Mesenchymal stem cell (in vitro differentiated cells and primary cell): ENCODE measurements around the gene WDR46.

ENCODE experiments used
- DNase-seq: peaks from one replicate; pipeline ENCODE4 v3.0.0-alpha.2; 2013
- H2AFZ ChIP-seq: one replicate; pipeline ENCODE4 v1.6.1; 2013; ENCODE audit warnings: low read depth, mild to moderate bottlenecking, control low read depth, inconsistent platforms, low read length, moderate library complexity
- H2AK5ac ChIP-seq: 2 replicates; pipeline ENCODE4 v1.6.1; 2013; ENCODE audit warnings: low read length, moderate library complexity, mild to moderate bottlenecking, inconsistent platforms; ENCODE audit not compliant: severe bottlenecking
- H2BK120ac ChIP-seq: one replicate; pipeline ENCODE4 v1.6.1; 2013; ENCODE audit warnings: low read depth, mild to moderate bottlenecking, inconsistent platforms, low read length, moderate library complexity
- H2BK12ac ChIP-seq, 2 experiments: one replicate each; pipeline ENCODE4 v1.6.1; 2013; ENCODE audit warnings: inconsistent platforms in 2 of 2, low read length in 2 of 2, mild to moderate bottlenecking in 2 of 2, moderate library complexity in 2 of 2, control low read depth in 1 of 2
- H2BK15ac ChIP-seq: one replicate; pipeline ENCODE4 v1.6.1; 2013; ENCODE audit warnings: mild to moderate bottlenecking, low read depth, inconsistent platforms; ENCODE audit not compliant: poor library complexity, severe bottlenecking
- H2BK5ac ChIP-seq: 2 replicates; pipeline ENCODE4 v1.6.1; 2013; ENCODE audit warnings: low read depth, mild to moderate bottlenecking, low read length, control low read depth, inconsistent platforms; ENCODE audit not compliant: poor library complexity, severe bottlenecking
- H3K14ac ChIP-seq, 2 experiments: one replicate each; pipeline ENCODE4 v1.6.1; 2013; ENCODE audit warnings: inconsistent platforms in 2 of 2, low read length in 2 of 2, control low read depth in 1 of 2, mild to moderate bottlenecking in 1 of 2, moderate library complexity in 1 of 2
- H3K18ac ChIP-seq, 2 experiments: one replicate each; pipeline ENCODE4 v1.6.1; 2013; ENCODE audit warnings: inconsistent platforms in 2 of 2, low read length in 2 of 2, control low read depth in 1 of 2, low read depth in 1 of 2, mild to moderate bottlenecking in 1 of 2
- H3K23ac ChIP-seq, 2 experiments: one replicate each; pipeline ENCODE4 v1.6.1; 2013; ENCODE audit warnings: inconsistent platforms in 2 of 2, low read length in 2 of 2, mild to moderate bottlenecking in 2 of 2, moderate library complexity in 2 of 2, control low read depth in 1 of 2
- H3K27ac ChIP-seq: 2 replicates; pipeline ENCODE4 v1.5.1; 2013; ENCODE audit warnings: mild to moderate bottlenecking, moderate library complexity, low read length, control low read depth, inconsistent platforms; ENCODE audit not compliant: poor library complexity, severe bottlenecking
- H3K27me3 ChIP-seq, 2 experiments: 2 replicates each; pipeline versions ENCODE4 v1.6.1 to v1.7.0; 2013; ENCODE audit warnings: low read length in 2 of 2, mild to moderate bottlenecking in 2 of 2, moderate library complexity in 2 of 2, control low read depth in 1 of 2, inconsistent platforms in 1 of 2; ENCODE audit not compliant: control insufficient read depth in 1 of 2, insufficient read depth in 1 of 2
- H3K36me3 ChIP-seq, 2 experiments: 2 replicates each; pipeline versions ENCODE4 v1.6.1 to v1.7.0; 2013; ENCODE audit warnings: low read length in 2 of 2, control low read depth in 1 of 2, inconsistent platforms in 1 of 2, low read depth in 1 of 2, mild to moderate bottlenecking in 1 of 2; ENCODE audit not compliant: insufficient read depth in 2 of 2, control insufficient read depth in 1 of 2
- H3K4ac ChIP-seq, 2 experiments: one replicate each; pipeline ENCODE4 v1.6.1; 2013; ENCODE audit warnings: inconsistent platforms in 2 of 2, low read length in 2 of 2, mild to moderate bottlenecking in 2 of 2, moderate library complexity in 2 of 2, control low read depth in 1 of 2, low read depth in 1 of 2
- H3K4me1 ChIP-seq: 2 replicates; pipeline ENCODE4 v1.6.1; 2013; ENCODE audit warnings: low read depth, low read length, control low read depth; ENCODE audit not compliant: control insufficient read depth, insufficient read depth
- H3K4me2 ChIP-seq: 2 replicates; pipeline ENCODE4 v1.6.1; 2013; ENCODE audit warnings: low read length, mild to moderate bottlenecking, inconsistent platforms; ENCODE audit not compliant: poor library complexity, severe bottlenecking
- H3K4me3 ChIP-seq, 2 experiments: 2 replicates each; pipeline versions ENCODE4 v1.5.1 to v1.7.0; 2013; ENCODE audit warnings: low read length in 2 of 2, mild to moderate bottlenecking in 2 of 2, control low read depth in 1 of 2, low read depth in 1 of 2; ENCODE audit not compliant: insufficient read depth in 1 of 2
- H3K79me1 ChIP-seq: replicated peaks from 2 replicates; pipeline ENCODE4 v1.6.1; 2013; ENCODE audit warnings: mild to moderate bottlenecking, control low read depth, low read length, inconsistent platforms; ENCODE audit not compliant: poor library complexity, severe bottlenecking
- H3K9ac ChIP-seq: 2 replicates; pipeline ENCODE4 v1.7.0; 2013; ENCODE audit warnings: mild to moderate bottlenecking, low read length, moderate library complexity
- H3K9me3 ChIP-seq: 2 replicates; pipeline ENCODE4 v1.7.0; 2013; ENCODE audit warnings: mild to moderate bottlenecking, low read length; ENCODE audit not compliant: control insufficient read depth
- H4K8ac ChIP-seq: one replicate; pipeline ENCODE4 v1.6.1; 2013; ENCODE audit warnings: inconsistent platforms, mild to moderate bottlenecking, low read length, moderate library complexity
- H4K91ac ChIP-seq: one replicate; pipeline ENCODE4 v1.6.1; 2013; ENCODE audit warnings: mild to moderate bottlenecking, low read length, inconsistent platforms
- WGBS: methylation state at CpG from one replicate; pipeline ENCODE4 v1.1.7; 2013; ENCODE audit warnings: mixed read lengths; 5-methylcytosine and 5-hydroxymethylcytosine counted together

Gene WDR46

GRCh38 chr6:33306356-33306755, 17.3 kb upstream of the WDR46 start:
- no peak for DNase-seq
- no peak overlapping the region for H3K4me3 ChIP-seq
- no peak overlapping the region for H2AK5ac ChIP-seq
- no peak overlapping the region for H2BK120ac ChIP-seq
- H3K4me1 ChIP-seq = no peaks in the 10 kb centered on the region
- no peak overlapping the region for H2AFZ ChIP-seq
- no peak overlapping the region for H2BK5ac ChIP-seq
- no peaks in the 10 kb centered on the region for H3K9me3 ChIP-seq
- peaks cover 35 to 65% of the 10 kb centered on the region in 2 experiments for H3K36me3 ChIP-seq
- H3K14ac ChIP-seq = no peak overlapping the region
- no peak overlapping the region for H3K4ac ChIP-seq
- H3K27ac ChIP-seq = no peak overlapping the region
- no peaks in the 10 kb centered on the region for H3K27me3 ChIP-seq
- H3K4me2 ChIP-seq = no peak overlapping the region
- WGBS = 81% methylated on average over 4 of the region's 4 CpGs
- H3K79me1 ChIP-seq = peaks cover 23% of the 10 kb centered on the region
- H4K8ac ChIP-seq = no peak overlapping the region
- no peak overlapping the region for H3K9ac ChIP-seq
- H2BK15ac ChIP-seq = no peak overlapping the region
- no peak overlapping the region for H2BK12ac ChIP-seq
- no peak overlapping the region for H3K18ac ChIP-seq
- no peak overlapping the region for H4K91ac ChIP-seq
- H3K23ac ChIP-seq = no peak overlapping the region

GRCh38 chr6:33305052-33305451, 16.0 kb upstream of the WDR46 start:
- Histone ChIP-seq H3K27ac (no peak overlapping the region), H3K9ac (no peak overlapping the region), H2BK5ac (no peak overlapping the region), H3K27me3 (no peaks in the 10 kb centered on the region), H2BK12ac (no peak overlapping the region), H3K9me3 (no peaks in the 10 kb centered on the region), H3K4ac (no peak overlapping the region), H2BK15ac (no peak overlapping the region), H4K8ac (no peak overlapping the region), H4K91ac (no peak overlapping the region), H3K4me3 (no peak overlapping the region), H3K36me3 (peaks cover 29 to 61% of the 10 kb centered on the region in 2 experiments), H3K18ac (no peak overlapping the region), H3K4me2 (no peak overlapping the region), H2AK5ac (no peak overlapping the region), H2AFZ (no peak overlapping the region), H3K14ac (no peak overlapping the region), H3K79me1 (peaks cover 23% of the 10 kb centered on the region), H3K23ac (no peak overlapping the region), H2BK120ac (no peak overlapping the region), H3K4me1 (peaks cover 2% of the 10 kb centered on the region)
- DNase-seq = no peak
- 90% methylated on average over 8 of the region's 8 CpGs for WGBS

- Histone ChIP-seq H3K9me3 (no peaks in the 10 kb centered on the region), H3K18ac (no peak overlapping the region)
- WGBS = 98% methylated on average over 16 of the region's 16 CpGs
Measured at GRCh38 chr6:33304216-33304615, 15.2 kb upstream of the WDR46 start.

DNA sequence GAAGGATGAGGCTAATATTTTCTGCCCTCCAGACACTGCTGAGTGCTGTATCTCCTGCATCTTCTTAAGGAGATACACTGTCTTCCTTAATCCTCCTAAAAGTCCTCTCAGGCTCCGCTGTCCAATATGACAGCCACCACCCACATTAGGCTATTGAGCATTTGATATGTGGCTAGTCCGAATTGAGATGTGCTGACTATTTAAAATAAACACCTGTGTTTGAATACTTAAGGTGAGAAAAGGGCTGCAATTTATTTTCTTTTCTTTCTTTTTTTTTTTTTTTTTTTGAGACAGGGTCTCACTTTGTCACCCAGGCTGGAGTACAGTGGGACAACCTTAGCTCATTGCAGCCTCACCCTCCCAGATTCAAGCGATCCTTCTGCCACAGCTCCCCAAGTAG, 12.8 kb upstream of the WDR46 start:
- Histone ChIP-seq H3K23ac (no peak overlapping the region), H3K27me3 (no peaks in the 10 kb centered on the region), H3K4me3 (no peak overlapping the region), H2BK120ac (no peak overlapping the region), H2BK12ac (no peak overlapping the region), H3K4ac (no peak overlapping the region), H3K14ac (no peak overlapping the region), H3K36me3 (peaks cover 26 to 46% of the 10 kb centered on the region in 2 experiments), H3K27ac (no peak overlapping the region), H3K79me1 (peaks cover 29% of the 10 kb centered on the region), H4K91ac (no peak overlapping the region), H4K8ac (no peak overlapping the region), H3K4me2 (no peak overlapping the region), H3K4me1 (peaks cover 16% of the 10 kb centered on the region), H3K9ac (peak overlapping the region; percentile 22), H2BK5ac (no peak overlapping the region), H3K18ac (no peak overlapping the region), H3K9me3 (no peaks in the 10 kb centered on the region), H2BK15ac (no peak overlapping the region), H2AK5ac (no peak overlapping the region), H2AFZ (no peak overlapping the region)
- WGBS = 100% methylated on average over 1 of the region's 3 CpGs
- no peak for DNase-seq

More at GRCh38 chr6:33304216-33304615, 15.2 kb upstream of the WDR46 start:
- Histone ChIP-seq H3K27me3 (no peaks in the 10 kb centered on the region), H3K9ac (no peak overlapping the region), H2AFZ (no peak overlapping the region), H3K4me2 (no peak overlapping the region), H4K91ac (no peak overlapping the region), H2BK12ac (no peak overlapping the region), H2BK15ac (no peak overlapping the region), H3K23ac (no peak overlapping the region), H2AK5ac (no peak overlapping the region), H2BK120ac (no peak overlapping the region), H2BK5ac (no peak overlapping the region), H3K36me3 (peaks cover 29 to 58% of the 10 kb centered on the region in 2 experiments), H3K4ac (no peak overlapping the region), H4K8ac (no peak overlapping the region), H3K79me1 (peaks cover 23% of the 10 kb centered on the region), H3K14ac (no peak overlapping the region), H3K27ac (no peak overlapping the region), H3K4me3 (no peak overlapping the region), H3K4me1 (peaks cover 5% of the 10 kb centered on the region)
- no peak for DNase-seq
